NCI-H2196 (cell line): ENCODE results near the gene MYO3B.
"Not testable (repeated sequence)": the region's sequence is repeated elsewhere in the genome, so short reads cannot be mapped to it uniquely, and the experiment has no call there.

Experiments used
- DNase-seq: peaks from one replicate; lab custom pipeline; 2025; ENCODE audit not compliant: unreplicated experiment; lab: John Stamatoyannopoulos, UW

The MYO3B gene

DNA sequence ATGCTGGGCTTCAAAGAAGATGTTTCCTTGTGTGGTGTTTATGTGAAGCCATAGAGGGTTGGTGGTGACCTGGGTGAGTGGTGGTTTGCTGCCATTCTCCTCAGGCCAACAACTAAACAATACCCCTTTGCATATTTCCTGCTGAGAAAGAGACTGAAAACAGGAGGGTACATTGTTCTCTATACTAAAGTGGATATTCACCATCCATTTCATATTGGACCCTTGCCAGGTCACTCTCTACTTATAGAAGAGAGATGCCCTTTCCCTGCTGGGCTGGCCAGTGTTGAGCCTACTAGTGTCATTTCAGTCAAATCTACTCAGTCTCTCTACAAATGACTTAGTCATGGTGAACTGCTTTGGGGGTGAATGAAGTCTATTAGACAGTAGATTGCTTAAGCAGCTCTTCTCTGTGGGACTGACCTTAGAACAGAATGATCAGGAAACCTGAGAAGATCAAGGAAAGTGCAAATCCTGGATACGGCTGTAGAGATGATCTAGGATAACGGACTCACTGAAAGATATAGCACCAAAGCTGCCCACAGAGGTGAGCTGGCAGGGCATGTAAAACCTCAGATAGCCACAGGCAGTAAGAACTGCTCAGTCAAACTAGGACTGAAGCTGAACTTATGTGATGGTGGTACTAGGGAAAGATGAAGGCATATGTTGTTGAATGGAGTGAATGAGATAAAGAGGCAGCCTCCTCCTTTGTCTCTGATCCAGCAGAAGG, 154.9 kb downstream of the MYO3B start:
- no peak for DNase-seq

DNA sequence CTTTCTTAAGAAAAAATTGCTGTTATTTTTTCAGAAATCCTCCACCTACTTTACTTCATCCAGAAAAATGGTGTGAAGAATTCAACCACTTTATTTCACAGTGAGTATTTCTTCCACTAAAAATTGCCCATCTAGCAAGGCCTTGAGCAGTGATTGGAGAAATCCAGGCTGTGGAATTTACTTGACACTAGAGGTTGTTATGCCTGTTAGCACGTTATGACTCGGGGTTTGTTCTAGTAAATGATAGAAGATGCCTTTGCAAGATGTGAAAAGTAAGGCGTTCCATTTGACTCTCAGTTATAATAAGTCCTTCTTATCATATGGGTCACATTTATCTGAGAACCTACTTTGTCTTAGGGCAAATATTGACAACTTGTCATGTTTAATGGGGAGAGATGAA, 157.4 kb downstream of the MYO3B start:
- no peak for DNase-seq

- DNase-seq = no peak
Observed at GRCh38 chr2:170336408-170336807, 158.5 kb downstream of the MYO3B start.

- DNase-seq = no peak
Observed at GRCh38 chr2:170336916-170337315, 159.0 kb downstream of the MYO3B start.

- no peak for DNase-seq
Observed at GRCh38 chr2:170339322-170339721, 161.4 kb downstream of the MYO3B start.

GRCh38 chr2:170339750-170340692, 162.1 kb downstream of the MYO3B start:
- DNase-seq = no peak

- no peak for DNase-seq
Observed at GRCh38 chr2:170340693-170341068, 162.7 kb downstream of the MYO3B start.

DNA sequence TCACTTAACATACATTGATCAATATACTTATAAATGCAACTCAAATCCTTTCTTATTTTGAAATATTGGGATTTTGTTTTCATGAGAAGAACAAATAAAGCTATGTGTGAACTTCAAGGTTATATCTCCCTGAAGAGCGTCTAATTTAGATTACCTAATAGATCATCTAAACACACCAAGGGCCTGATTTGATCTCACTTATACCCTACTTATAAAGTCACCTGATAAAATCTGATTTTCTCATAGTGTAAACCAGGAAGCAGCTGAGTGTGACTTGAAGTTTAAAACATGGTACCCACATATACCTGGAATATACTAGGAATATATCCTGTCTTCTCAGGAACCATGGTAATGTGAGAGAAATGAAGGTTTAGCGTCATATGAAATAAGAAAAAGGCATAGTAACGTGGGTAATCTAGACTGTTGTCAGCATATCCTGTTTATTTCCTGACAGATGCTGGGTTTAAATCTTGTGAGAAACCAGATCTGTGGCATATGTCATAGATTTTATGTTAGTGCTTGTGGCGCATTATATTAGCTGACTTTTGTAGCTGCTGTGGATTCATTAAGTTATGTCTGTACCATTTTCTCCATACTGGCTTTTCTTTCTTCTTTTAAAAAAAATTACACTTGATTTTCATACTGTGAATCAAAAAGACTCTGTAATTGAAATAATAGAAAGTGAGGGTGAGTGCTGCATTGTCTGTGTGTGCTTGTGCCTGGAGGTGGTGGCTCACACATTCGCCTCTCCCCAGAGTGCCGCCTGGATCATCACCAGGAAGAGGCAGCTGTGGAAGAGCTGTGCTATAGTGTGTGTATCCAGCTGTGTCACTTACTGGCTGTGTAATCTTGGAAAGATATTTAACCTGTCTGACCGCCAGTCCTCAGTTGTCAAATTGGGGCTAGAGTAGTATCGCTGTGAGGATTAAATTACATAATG, 164.0 kb downstream of the MYO3B start:
- DNase-seq = no peak

GRCh38 chr2:170344663-170345346, 166.9 kb downstream of the MYO3B start:
- no peak for DNase-seq

DNA sequence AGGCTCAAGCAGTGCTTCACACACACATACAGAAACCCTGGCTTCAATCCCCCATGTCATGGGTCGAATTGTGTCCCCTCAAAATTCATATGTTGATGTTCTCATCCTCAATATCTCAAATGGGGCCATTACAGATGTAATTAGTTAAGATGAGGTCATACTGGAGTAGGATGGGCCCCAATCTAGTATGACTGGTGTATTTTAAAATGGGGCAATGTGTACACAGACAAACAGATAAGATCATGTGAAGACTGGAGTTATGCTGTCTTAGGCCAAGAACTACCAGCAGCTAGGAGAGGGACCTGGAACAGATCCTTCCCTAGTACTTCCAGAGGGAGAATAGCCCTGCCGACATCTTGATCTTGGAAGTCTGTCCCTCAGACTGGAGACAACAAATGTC, 167.7 kb downstream of the MYO3B start:
- no peak for DNase-seq

DNA sequence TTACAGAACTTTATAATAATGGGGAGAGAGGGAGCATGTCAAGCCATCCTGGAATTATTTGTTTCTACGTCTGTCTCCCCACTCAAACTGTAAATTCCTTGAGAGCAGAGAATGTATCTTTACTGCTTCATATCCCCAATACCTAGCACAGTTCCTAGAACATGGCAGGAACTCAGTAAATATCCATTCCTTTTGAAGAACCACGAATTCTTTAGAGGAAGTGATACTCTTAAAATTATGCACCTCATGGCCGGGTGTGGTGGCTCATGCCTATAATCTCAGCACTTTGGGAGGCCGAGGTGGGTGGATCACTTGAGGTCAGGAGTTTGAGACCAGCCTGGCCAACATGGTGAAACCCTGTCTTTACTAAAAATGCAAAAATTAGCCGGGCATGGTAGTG, 171.3 kb downstream of the MYO3B start:
- not testable (repeated sequence) for DNase-seq

DNA sequence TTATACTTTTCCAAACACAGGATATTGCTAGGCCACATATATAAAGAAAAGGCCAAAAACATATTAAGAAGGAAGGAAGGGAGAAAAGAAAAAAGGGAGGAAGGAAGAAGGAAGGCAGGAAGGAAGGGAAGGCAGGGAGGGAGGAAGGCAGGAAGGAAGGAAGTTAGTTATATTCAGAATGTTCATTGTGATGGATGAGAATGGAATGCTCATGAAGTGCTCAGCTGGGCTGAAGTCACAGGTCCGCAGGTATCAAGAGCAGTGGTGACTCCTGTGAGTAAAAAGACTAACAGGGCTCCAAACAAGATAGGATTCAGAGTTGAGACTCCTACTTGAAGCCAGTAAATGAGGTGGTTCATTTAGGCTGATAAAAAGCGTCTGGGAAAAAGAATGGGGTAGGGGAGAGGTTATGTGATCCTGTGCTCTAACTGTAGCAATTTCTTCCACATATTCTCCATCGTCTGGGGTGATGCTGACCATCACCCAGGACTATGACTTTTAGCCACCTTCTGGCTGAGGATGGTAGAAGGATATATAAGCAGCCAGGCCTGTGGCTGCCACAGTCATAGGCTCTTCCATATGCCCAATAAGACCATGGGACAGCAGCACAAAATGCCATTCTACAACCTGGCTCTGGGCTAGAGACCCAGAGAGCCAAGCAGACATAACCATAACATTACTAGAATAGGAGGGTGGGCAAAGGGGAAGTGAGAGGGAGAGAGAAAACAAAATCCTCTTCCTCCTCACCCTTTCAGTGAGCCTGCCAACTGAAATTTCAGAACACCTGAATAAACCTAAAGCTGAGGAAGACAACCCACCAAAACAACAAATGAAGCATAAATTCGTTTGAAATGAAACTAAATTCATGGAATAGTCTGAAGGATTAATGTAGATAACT, 173.2 kb downstream of the MYO3B start:
- DNase-seq = no peak

DNA sequence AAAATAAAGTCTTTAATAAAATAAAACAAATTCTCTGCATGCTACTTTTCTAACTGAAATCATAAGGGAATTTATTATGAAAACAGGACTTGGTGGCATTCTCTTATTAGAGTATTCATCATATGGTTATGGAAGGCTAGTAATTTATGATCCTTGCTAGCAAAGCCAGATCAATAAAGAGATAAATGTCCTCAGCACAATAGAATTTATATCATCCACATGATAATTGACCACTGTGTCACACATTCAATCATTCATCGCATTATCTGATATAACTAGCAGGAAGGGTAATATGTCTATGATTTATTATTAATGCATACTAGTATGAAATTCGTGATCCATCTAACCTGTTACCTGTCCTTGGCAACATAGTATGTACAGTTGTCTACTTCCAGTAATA, 175.8 kb downstream of the MYO3B start:
- no peak for DNase-seq

DNA sequence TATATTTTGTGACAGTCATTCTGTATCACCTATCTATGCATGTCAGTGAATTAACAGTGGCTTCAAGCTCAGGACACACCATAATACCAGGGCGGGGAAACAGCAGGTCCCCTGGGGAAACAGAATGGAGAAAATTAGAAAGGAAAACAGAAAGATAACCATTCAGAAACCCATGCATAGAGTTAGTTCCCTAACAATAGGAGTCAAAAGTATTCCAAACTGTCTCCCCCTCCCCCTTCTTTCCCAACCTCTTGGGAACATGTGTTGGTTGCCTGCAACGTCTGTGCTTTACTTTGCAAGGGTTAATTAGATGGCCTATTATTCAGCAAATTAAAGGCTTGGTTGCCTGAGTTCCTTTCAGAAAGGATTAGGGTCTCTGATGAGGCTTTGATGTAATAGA, 176.4 kb downstream of the MYO3B start:
- no peak for DNase-seq

- no peak for DNase-seq
Observed at GRCh38 chr2:170354855-170355780, 177.2 kb downstream of the MYO3B start.

- no peak for DNase-seq
Observed at GRCh38 chr2:170359466-170359865, 181.5 kb downstream of the MYO3B start.

GRCh38 chr2:170360546-170361089, 182.7 kb downstream of the MYO3B start:
- no peak for DNase-seq
